Activated naive CD4-positive, alpha-beta T cell treated with anti-CD3 and anti-CD28 coated beads, Interleukin-2, amount 50 U/mL, for 24 hours (primary cell): ENCODE measurements around the gene FSD1L.

Experiments
- H3K27ac Mint-ChIP-seq: one replicate; pipeline ENCODE4 v1.8.0; 2021; ENCODE audit warnings: mild to moderate bottlenecking, mixed read lengths
- H3K27me3 Mint-ChIP-seq: one replicate; pipeline ENCODE4 v1.8.0; 2021; ENCODE audit warnings: mixed read lengths
- H3K36me3 Mint-ChIP-seq: one replicate; pipeline ENCODE4 v1.8.0; 2021; ENCODE audit warnings: mixed read lengths
- H3K4me1 Mint-ChIP-seq: one replicate; pipeline ENCODE4 v1.8.0; 2021; ENCODE audit warnings: mixed read lengths
- H3K4me3 Mint-ChIP-seq: one replicate; pipeline ENCODE4 v1.8.0; 2021; ENCODE audit warnings: mild to moderate bottlenecking, mixed read lengths
- H3K9me3 Mint-ChIP-seq: one replicate; pipeline ENCODE4 v1.8.0; 2021; ENCODE audit warnings: mixed read lengths

Gene FSD1L

GRCh38 chr9:105425816-105426433 is 21.9 kb upstream of the FSD1L start:
- no peaks in the 10 kb centered on the region for H3K27me3 Mint-ChIP-seq
- no peak overlapping the region for H3K27ac Mint-ChIP-seq
- no peaks in the 10 kb centered on the region for H3K36me3 Mint-ChIP-seq

DNA sequence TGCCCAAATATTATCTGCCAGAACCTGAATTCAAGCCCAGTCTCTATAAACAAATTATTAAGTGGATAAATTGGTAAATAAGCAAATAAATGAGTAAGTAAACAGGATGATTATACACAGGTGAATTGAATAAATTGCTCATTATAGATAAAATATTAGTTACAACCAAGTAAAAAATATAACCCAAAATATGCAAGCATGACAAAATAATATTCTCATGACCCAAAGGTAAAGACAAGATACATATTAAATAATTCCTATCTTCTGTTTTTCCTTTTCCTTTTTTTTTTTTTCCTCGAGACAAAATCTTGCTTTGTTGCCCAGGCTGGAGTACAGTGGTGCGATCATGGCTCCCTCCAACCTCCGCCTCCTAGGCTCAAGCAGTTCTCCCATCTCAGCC is 21.2 kb upstream of the FSD1L start:
- Mint-ChIP-seq H3K27me3 (no peaks in the 10 kb centered on the region), H3K4me1 (no peaks in the 10 kb centered on the region), H3K9me3 (no peaks in the 10 kb centered on the region), H3K4me3 (no peak overlapping the region), H3K27ac (no peak overlapping the region), H3K36me3 (no peaks in the 10 kb centered on the region)

More at GRCh38 chr9:105425816-105426433, 21.9 kb upstream of the FSD1L start:
- no peak overlapping the region for H3K4me3 Mint-ChIP-seq
- no peaks in the 10 kb centered on the region for H3K4me1 Mint-ChIP-seq
- H3K9me3 Mint-ChIP-seq = no peaks in the 10 kb centered on the region

DNA sequence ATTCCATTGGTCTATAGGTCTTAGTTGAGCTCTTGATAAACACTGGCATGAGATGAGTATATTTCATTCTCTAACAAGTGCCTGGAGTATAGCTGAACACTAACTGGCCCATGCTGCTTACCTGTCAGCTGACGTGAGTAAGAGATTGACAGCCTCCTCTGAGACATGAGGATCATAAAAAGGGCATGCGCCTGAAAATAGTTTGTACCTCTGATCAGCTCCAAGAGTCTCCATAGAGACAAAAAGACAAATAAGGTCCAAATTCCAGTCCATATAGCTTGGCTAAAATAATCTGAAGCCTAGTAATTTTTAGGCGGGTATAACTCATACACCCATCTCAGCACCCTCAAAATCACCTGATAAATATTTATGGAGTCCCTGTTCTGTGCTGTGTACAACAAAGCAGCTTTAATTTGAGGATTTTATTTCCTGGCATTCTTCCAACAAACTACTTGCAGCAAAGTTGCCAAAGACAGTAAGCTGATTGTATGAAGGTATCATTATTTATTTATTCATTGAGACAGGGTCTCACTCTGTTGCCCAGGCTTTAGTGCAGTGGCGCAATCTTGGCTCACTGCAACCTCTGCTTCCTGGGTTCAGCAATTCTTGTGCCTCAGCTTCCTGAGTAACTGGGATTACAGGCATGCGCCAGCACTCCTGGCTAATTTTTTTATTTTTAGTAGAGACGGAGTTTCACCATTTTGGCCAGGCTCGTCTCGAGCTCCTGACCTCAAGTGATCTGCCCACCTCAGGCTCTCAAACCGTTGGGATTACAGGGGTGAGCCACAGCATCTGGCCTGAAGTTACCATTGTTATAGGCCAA is 16.2 kb upstream of the FSD1L start:
- Mint-ChIP-seq H3K36me3 (peaks cover 2% of the 10 kb centered on the region), H3K4me3 (no peak overlapping the region), H3K27me3 (no peaks in the 10 kb centered on the region), H3K4me1 (no peaks in the 10 kb centered on the region), H3K9me3 (no peaks in the 10 kb centered on the region), H3K27ac (no peak overlapping the region)

DNA sequence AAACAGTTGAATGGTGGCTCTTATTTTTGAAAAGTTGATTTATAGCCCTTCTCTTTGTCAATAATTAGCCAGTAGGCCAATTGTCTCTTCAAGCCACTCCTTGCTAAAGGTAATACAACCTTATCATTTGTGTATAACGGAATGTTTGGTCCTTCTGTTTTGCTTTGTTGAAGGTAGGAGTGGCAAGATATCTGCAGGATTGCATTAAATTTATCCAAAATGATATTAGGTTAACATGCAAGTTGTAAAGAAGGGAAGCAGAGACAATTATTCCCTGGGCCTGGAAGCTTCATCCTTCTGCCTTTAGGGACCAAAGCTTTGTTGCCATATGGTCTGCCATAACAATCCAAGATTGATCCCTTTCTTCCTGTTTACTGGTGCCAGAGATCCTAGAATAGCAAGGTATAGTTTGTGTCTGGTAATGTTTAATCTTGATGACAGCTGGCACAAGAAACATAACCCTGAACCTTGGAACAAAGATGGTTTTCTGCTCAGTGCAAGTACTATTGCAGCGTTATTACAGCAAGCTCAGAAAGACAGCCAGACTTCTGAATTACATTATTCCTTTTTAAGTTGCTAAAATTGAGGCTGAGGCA is 15.5 kb upstream of the FSD1L start:
- H3K4me1 Mint-ChIP-seq = no peaks in the 10 kb centered on the region
- H3K27me3 Mint-ChIP-seq = no peaks in the 10 kb centered on the region
- H3K27ac Mint-ChIP-seq = no peak overlapping the region
- H3K36me3 Mint-ChIP-seq = peaks cover 2% of the 10 kb centered on the region
- no peak overlapping the region for H3K4me3 Mint-ChIP-seq
- H3K9me3 Mint-ChIP-seq = no peaks in the 10 kb centered on the region

- Mint-ChIP-seq H3K27me3 (no peaks in the 10 kb centered on the region), H3K27ac (no peak overlapping the region), H3K36me3 (peaks cover 2% of the 10 kb centered on the region), H3K9me3 (no peaks in the 10 kb centered on the region), H3K4me3 (no peak overlapping the region), H3K4me1 (no peaks in the 10 kb centered on the region)
Observed at GRCh38 chr9:105435453-105435852, 12.4 kb upstream of the FSD1L start.

DNA sequence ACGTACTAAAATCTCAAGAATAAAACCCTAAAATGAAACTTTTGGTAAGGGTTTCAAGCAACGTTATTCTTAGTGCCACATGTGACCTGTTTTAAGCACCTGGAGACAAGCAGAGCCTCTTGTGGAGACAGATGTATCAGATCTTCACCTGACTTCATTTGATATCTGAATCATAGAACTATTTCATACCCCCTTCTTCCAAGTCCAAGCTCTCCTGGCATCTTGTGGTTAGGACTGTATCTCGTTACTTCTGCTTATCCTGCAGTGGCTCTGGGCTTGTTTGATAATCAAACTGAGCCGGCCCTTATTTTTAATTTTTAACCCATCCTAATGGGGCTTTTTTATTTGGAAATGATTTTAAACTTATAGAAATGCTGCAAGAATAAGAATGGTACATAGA is 11.1 kb upstream of the FSD1L start:
- Mint-ChIP-seq H3K27me3 (no peaks in the 10 kb centered on the region), H3K27ac (no peak overlapping the region), H3K4me1 (no peaks in the 10 kb centered on the region), H3K4me3 (no peak overlapping the region), H3K36me3 (peaks cover 2% of the 10 kb centered on the region), H3K9me3 (no peaks in the 10 kb centered on the region)

- H3K4me1 Mint-ChIP-seq = no peaks in the 10 kb centered on the region
Observed at GRCh38 chr9:105437704-105438103, 10.1 kb upstream of the FSD1L start.

GRCh38 chr9:105438141-105438806 is 9.6 kb upstream of the FSD1L start:
- H3K27ac Mint-ChIP-seq = no peak overlapping the region
- H3K4me1 Mint-ChIP-seq = no peaks in the 10 kb centered on the region
- peaks cover 2% of the 10 kb centered on the region for H3K36me3 Mint-ChIP-seq
- H3K27me3 Mint-ChIP-seq = no peaks in the 10 kb centered on the region
- H3K4me3 Mint-ChIP-seq = no peak overlapping the region
- no peaks in the 10 kb centered on the region for H3K9me3 Mint-ChIP-seq

More at GRCh38 chr9:105437704-105438103, 10.1 kb upstream of the FSD1L start:
- no peaks in the 10 kb centered on the region for H3K27me3 Mint-ChIP-seq
- H3K4me3 Mint-ChIP-seq = no peak overlapping the region
- no peak overlapping the region for H3K27ac Mint-ChIP-seq
- H3K9me3 Mint-ChIP-seq = no peaks in the 10 kb centered on the region
- peaks cover 2% of the 10 kb centered on the region for H3K36me3 Mint-ChIP-seq

- Mint-ChIP-seq H3K36me3 (peaks cover 2% of the 10 kb centered on the region), H3K27me3 (no peaks in the 10 kb centered on the region), H3K4me3 (no peak overlapping the region), H3K27ac (no peak overlapping the region), H3K9me3 (no peaks in the 10 kb centered on the region), H3K4me1 (no peaks in the 10 kb centered on the region)
Observed at GRCh38 chr9:105439428-105439827, 8.4 kb upstream of the FSD1L start.

DNA sequence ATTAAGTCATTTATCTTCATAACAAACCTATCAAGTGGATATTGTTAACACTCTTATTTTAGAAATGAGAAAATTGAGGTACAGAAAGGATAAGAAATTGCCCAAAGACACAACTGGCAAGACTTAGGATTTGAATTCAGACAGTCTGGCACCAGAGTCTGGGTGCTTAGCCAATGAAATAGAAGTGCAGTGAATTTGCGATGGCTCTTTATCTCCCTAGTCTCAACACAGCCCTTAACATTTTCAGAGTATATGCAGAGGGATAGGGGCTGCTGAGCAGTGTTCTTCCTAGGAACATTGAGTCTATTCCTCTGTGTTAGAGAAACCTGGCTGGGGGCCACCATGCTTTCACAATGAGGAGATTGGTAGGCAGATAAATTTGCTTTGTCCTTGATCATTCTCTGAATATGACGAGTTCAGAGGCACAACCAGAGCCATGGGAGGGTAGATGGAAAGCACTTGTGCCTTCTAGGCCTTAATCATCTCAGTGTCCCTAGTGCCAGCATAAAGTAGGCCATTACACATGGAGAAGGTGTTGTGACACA is 6.1 kb upstream of the FSD1L start:
- Mint-ChIP-seq H3K9me3 (no peaks in the 10 kb centered on the region), H3K36me3 (no peaks in the 10 kb centered on the region), H3K27ac (no peak overlapping the region), H3K4me3 (no peak overlapping the region), H3K27me3 (no peaks in the 10 kb centered on the region), H3K4me1 (no peaks in the 10 kb centered on the region)

DNA sequence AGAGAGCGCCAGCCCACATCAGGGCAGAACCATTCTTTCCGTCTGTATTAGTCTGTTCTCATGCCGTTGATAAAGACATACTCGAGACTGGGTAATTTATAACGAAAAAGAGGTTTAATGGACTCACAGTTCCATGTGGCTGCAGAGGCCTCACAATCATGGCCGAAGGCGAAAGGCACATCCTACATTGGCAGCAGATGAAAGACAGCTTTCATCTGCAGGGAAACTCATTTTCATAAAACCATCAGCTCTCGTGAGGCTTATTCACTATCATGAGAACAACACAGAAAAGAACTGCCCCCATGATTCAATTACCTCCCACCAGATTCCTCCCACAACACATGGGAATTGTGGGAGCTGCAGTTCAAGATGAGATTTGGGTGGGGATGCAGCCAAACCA is 4.7 kb upstream of the FSD1L start:
- H3K27ac Mint-ChIP-seq = no peak overlapping the region
- H3K4me3 Mint-ChIP-seq = no peak overlapping the region
- no peaks in the 10 kb centered on the region for H3K36me3 Mint-ChIP-seq
- H3K9me3 Mint-ChIP-seq = no peaks in the 10 kb centered on the region
- no peaks in the 10 kb centered on the region for H3K27me3 Mint-ChIP-seq
- H3K4me1 Mint-ChIP-seq = peaks cover 5% of the 10 kb centered on the region

DNA sequence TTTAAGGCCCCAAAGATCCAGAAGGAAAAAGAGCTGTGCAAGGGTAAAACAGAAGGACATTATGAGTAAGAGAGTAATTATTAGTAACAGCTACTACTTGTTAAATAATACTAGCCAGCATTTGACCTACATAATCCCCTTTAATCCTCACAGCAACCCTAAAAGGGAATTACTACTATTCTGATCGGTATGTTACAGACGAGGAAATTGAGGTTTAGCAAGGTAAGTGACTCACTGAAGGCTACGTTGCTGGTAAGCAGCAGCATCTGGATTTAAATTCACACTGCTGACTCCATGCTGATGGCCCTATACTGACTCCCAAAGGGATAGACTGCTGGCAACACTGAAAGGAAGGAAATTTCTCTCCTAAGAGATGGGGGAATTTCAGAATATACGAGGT is 3.7 kb upstream of the FSD1L start:
- Mint-ChIP-seq H3K36me3 (no peaks in the 10 kb centered on the region), H3K9me3 (no peaks in the 10 kb centered on the region), H3K27me3 (no peaks in the 10 kb centered on the region), H3K27ac (no peak overlapping the region), H3K4me1 (peaks cover 10% of the 10 kb centered on the region), H3K4me3 (no peak overlapping the region)

GRCh38 chr9:105445203-105445881 is 2.5 kb upstream of the FSD1L start:
- Mint-ChIP-seq H3K36me3 (no peaks in the 10 kb centered on the region), H3K4me1 (peaks cover 10% of the 10 kb centered on the region), H3K9me3 (no peaks in the 10 kb centered on the region), H3K27ac (no peak overlapping the region), H3K27me3 (no peaks in the 10 kb centered on the region), H3K4me3 (no peak overlapping the region)

GRCh38 chr9:105447386-105447813 is 434 bp upstream of the FSD1L start:
- Mint-ChIP-seq H3K27ac (peak overlapping the region; percentile 4), H3K36me3 (no peaks in the 10 kb centered on the region), H3K4me1 (peaks cover 10% of the 10 kb centered on the region), H3K9me3 (no peaks in the 10 kb centered on the region), H3K4me3 (peak overlapping the region; percentile 87), H3K27me3 (no peaks in the 10 kb centered on the region)

GRCh38 chr9:105449081-105449480 is 1.2 kb downstream of the FSD1L start:
- peak overlapping the region; percentile 87 for H3K4me3 Mint-ChIP-seq
- H3K27me3 Mint-ChIP-seq = no peaks in the 10 kb centered on the region
- no peak overlapping the region for H3K27ac Mint-ChIP-seq
- peaks cover 10% of the 10 kb centered on the region for H3K4me1 Mint-ChIP-seq
- H3K9me3 Mint-ChIP-seq = no peaks in the 10 kb centered on the region
- H3K36me3 Mint-ChIP-seq = no peaks in the 10 kb centered on the region
